Measurements from ENCODE around the gene CHRNA7. TPM values are rescaled to one million over a fixed set of nuclear protein-coding genes. Genes with fewer than 3 reads are reported as not detected.

CHRNA7 gene
- total and polyA plus RNA-seq, 10 of the 15 experiments (the other 5 are each of a cell fraction or from before 2014, with no cell fraction given) = 0.06 to 0.15 (median 0.12) TPM; not detected in 7

- CTCF ChIA-PET = no interaction called here
Measured at GRCh38 chr15:32123473-32123872, 93.2 kb downstream of the CHRNA7 start.

DNA sequence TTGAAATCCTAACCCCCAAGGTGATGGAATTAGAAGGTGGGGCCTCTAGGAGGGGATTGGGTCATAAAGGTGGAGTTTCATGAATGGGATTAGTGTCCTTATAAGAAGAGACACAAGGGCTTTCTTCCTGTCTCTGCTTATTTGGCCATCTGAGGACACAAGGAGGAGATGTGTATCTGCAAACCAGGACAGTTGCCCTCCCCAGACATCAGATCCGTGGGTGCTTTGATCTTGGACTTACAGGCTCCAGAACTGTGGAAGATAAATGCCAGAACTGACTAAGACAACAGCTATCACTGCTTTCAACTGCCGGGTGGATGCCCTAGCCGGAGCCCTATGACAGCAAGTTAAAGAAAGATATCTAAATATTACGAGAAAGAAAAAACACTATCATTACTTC, 94.4 kb downstream of the CHRNA7 start:
- 41% methylated on average over 4 of the region's 4 CpGs for WGBS (ENCODE audit: insufficient coverage, insufficient replicate concordance, low lambda C conversion rate, missing lambda C conversion rate)
- H3K27ac ChIP-seq (ENCODE audit: control insufficient read depth, insufficient read depth) = no peak overlapping the region
- DNase-seq (ENCODE audit: low read depth, low spot score) = no peak
- H3K79me2 ChIP-seq (ENCODE audit: control insufficient read depth, insufficient read depth, low read length) = no peaks in the 10 kb centered on the region
- no TSS peak for BruUV-seq (replicated peaks)
- H3K4me2 ChIP-seq (ENCODE audit: control insufficient read depth, insufficient read depth) = no peak overlapping the region
- in situ Hi-C loops (cut with MboI) (loop anchor here (25.0 kb wide), 1 partner anchor 1737 kb away; the partner anchor contains the start of gene CHRFAM7A), intact Hi-C loops (cut with micrococcal nuclease; ENCODE audit: unreplicated experiment) (no loop called here)
- H3K9ac ChIP-seq (ENCODE audit: control insufficient read depth, insufficient read depth, low read length) = no peak overlapping the region
- no peak for FAIRE-seq
- POLR2A ChIA-PET = no interaction called here
- no peak overlapping the region for H2AFZ ChIP-seq (ENCODE audit: control insufficient read depth, low read depth, low read length)
- H3K4me1 ChIP-seq (ENCODE audit: control insufficient read depth, insufficient read depth, low read length) = no peaks in the 10 kb centered on the region; the same call in 1 of the 2 replicates
- ATAC-seq = no peak
- CTCF ChIA-PET = no interaction called here
- H4K20me1 ChIP-seq (ENCODE audit: control insufficient read depth, insufficient read depth) = no peaks in the 10 kb centered on the region
- no peaks in the 10 kb centered on the region; a peak in 1 of 4 replicates for H3K27me3 ChIP-seq (replicated peaks in 1 of 2; ENCODE audit: control insufficient read depth in 2 of 2, insufficient read depth in 2 of 2, low read length in 1 of 2)
- H3K36me3 ChIP-seq (ENCODE audit: control insufficient read depth in 2 of 2, insufficient read depth in 2 of 2, low read length in 1 of 2) = no peaks in the 10 kb centered on the region
- no peaks in the 10 kb centered on the region for H3K9me3 ChIP-seq (replicated peaks; ENCODE audit: control insufficient read depth, insufficient read depth, low read length)
- H3K4me3 ChIP-seq = no peak overlapping the region
- RAD21 ChIA-PET (ENCODE audit: unreplicated experiment) = no interaction called here
- SMC1A ChIA-PET (ENCODE audit: uncharacterized antibody, unreplicated experiment) = no interaction called here
- TF ChIP-seq SMAD5 (IDR thresholded peaks at IDR 0.05; ENCODE audit: low read depth) (no peak), RCOR1 (conservative IDR thresholded peaks at IDR 0.05; ENCODE audit: low read depth, low read length) (no peak), ZZZ3 (IDR thresholded peaks at IDR 0.05; ENCODE audit: control insufficient read depth, insufficient read length, low read depth) (no peak), FOXM1 (IDR thresholded peaks at IDR 0.05; ENCODE audit: low read depth, low read length) (no peak), ZNF217 (IDR thresholded peaks at IDR 0.05) (no peak), ZBTB11 (CRISPR knock-in tag; IDR thresholded peaks at IDR 0.05) (no peak), NKRF (conservative IDR thresholded peaks at IDR 0.05) (no peak), NBN (IDR thresholded peaks at IDR 0.05) (no peak), NFIC (IDR thresholded peaks at IDR 0.05; ENCODE audit: low read depth, low read length) (no peak)
- TF ChIP-seq, protein P1, sequence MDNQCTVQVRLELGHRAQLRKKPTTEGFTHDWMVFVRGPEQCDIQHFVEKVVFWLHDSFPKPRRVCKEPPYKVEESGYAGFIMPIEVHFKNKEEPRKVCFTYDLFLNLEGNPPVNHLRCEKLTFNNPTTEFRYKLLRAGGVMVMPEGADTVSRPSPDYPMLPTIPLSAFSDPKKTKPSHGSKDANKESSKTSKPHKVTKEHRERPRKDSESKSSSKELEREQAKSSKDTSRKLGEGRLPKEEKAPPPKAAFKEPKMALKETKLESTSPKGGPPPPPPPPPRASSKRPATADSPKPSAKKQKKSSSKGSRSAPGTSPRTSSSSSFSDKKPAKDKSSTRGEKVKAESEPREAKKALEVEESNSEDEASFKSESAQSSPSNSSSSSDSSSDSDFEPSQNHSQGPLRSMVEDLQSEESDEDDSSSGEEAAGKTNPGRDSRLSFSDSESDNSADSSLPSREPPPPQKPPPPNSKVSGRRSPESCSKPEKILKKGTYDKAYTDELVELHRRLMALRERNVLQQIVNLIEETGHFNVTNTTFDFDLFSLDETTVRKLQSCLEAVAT (IDR thresholded peaks at IDR 0.05) = no peak

More at GRCh38 chr15:32123473-32123872, 93.2 kb downstream of the CHRNA7 start:
- Histone ChIP-seq H3K4me2 (ENCODE audit: control insufficient read depth, insufficient read depth) (no peak overlapping the region), H3K4me3 (no peak overlapping the region), H3K9ac (ENCODE audit: control insufficient read depth, insufficient read depth, low read length) (no peak overlapping the region), H3K36me3 (ENCODE audit: control insufficient read depth in 2 of 2, insufficient read depth in 2 of 2, low read length in 1 of 2) (no peaks in the 10 kb centered on the region), H3K9me3 (replicated peaks; ENCODE audit: control insufficient read depth, insufficient read depth, low read length) (no peaks in the 10 kb centered on the region), H3K79me2 (ENCODE audit: control insufficient read depth, insufficient read depth, low read length) (no peaks in the 10 kb centered on the region), H3K4me1 (ENCODE audit: control insufficient read depth, insufficient read depth, low read length) (no peaks in the 10 kb centered on the region; the same call in 1 of the 2 replicates), H3K27ac (ENCODE audit: control insufficient read depth, insufficient read depth) (no peak overlapping the region), H3K27me3 (replicated peaks in 1 of 2; ENCODE audit: control insufficient read depth in 2 of 2, insufficient read depth in 2 of 2, low read length in 1 of 2) (no peaks in the 10 kb centered on the region; a peak in 1 of 4 replicates), H2AFZ (ENCODE audit: control insufficient read depth, low read depth, low read length) (no peak overlapping the region), H4K20me1 (ENCODE audit: control insufficient read depth, insufficient read depth) (no peaks in the 10 kb centered on the region)
- in situ Hi-C loops (cut with MboI) = no loop called here
- WGBS (ENCODE audit: insufficient coverage, insufficient replicate concordance, low lambda C conversion rate, missing lambda C conversion rate) = 13% methylated on average over 3 of the region's 3 CpGs
- TF ChIP-seq CHD1 (IDR thresholded peaks at IDR 0.05; ENCODE audit: low read depth, low read length) (no peak), TCF3 (IDR thresholded peaks at IDR 0.05; ENCODE audit: borderline replicate concordance, insufficient read depth, low read depth, low read length) (no peak), POLR2AphosphoS5 (IDR thresholded peaks at IDR 0.05; ENCODE audit: low read length) (no peak), POLR2A (IDR thresholded peaks at IDR 0.05; ENCODE audit: low read depth, low read length) (no peak)
- ChIA-PET POLR2A (no interaction called here), SMC1A (ENCODE audit: uncharacterized antibody, unreplicated experiment) (no interaction called here), RAD21 (ENCODE audit: unreplicated experiment) (no interaction called here)
- no peak for FAIRE-seq
- ATAC-seq = no peak
- intact Hi-C loops (cut with micrococcal nuclease; ENCODE audit: unreplicated experiment) = no loop called here
- DNase-seq (ENCODE audit: low read depth, low spot score) = no peak
- BruUV-seq (replicated peaks) = no TSS peak

Measured in GM12878 (cell line).